ENCODE results near the gene TOR4A. TPM values are rescaled to one million over a fixed set of nuclear protein-coding genes. Genes with fewer than 3 reads are reported as not detected.

Gene TOR4A
- polyA plus RNA-seq, 2 donors = 1.5 to 4.3 TPM

Other genes with a start within 250 kb of the TOR4A start
- gene ABCA2, start 249.5 kb upstream of the TOR4A start, polyA plus RNA-seq = 10 to 100 TPM in 1 of 2 donors, 1 to 10 TPM in 1; 7.7 to 14.7 TPM
- under 1 TPM; 0.08 to 0.39 TPM for gene FUT7, start 245.6 kb upstream of the TOR4A start, polyA plus RNA-seq
- gene NPDC1, start 231.5 kb upstream of the TOR4A start, polyA plus RNA-seq = 10 to 100 TPM; 33.1 to 44.3 TPM
- 1 to 10 TPM; 1.5 to 1.6 TPM for gene ENTPD2, start 223.7 kb upstream of the TOR4A start, polyA plus RNA-seq
- 1 to 10 TPM; 7.5 to 9.0 TPM for gene SAPCD2, start 207.2 kb upstream of the TOR4A start, polyA plus RNA-seq
- gene UAP1L1, start 200.2 kb upstream of the TOR4A start, polyA plus RNA-seq = 1 to 10 TPM; 2.9 to 3.8 TPM
- gene MAN1B1, start 190.7 kb upstream of the TOR4A start, polyA plus RNA-seq = 10 to 100 TPM; 28.5 to 42.3 TPM
- gene DPP7, start 163.0 kb upstream of the TOR4A start, polyA plus RNA-seq = 100 to 1,000 TPM in 1 of 2 donors, 10 to 100 TPM in 1; 90.4 to 129 TPM
- gene GRIN1, start 138.6 kb upstream of the TOR4A start, polyA plus RNA-seq = under 1 TPM; 0.06 to 0.14 TPM
- under 1 TPM; 0.24 to 0.81 TPM for gene LRRC26, start 107.7 kb upstream of the TOR4A start, polyA plus RNA-seq
- gene TMEM210, start 105.7 kb upstream of the TOR4A start, polyA plus RNA-seq = not detected
- 10 to 100 TPM; 27.7 to 47.3 TPM for gene ANAPC2, start 89.2 kb upstream of the TOR4A start, polyA plus RNA-seq
- gene SSNA1, start 89.0 kb upstream of the TOR4A start, polyA plus RNA-seq = 100 to 1,000 TPM; 104 TPM
- gene TPRN, start 77.0 kb upstream of the TOR4A start, polyA plus RNA-seq = 10 to 100 TPM; 12.8 to 19.9 TPM
- 10 to 100 TPM; 21.6 to 27.5 TPM for gene TMEM203, start 72.1 kb upstream of the TOR4A start, polyA plus RNA-seq
- 10 to 100 TPM in 1 of 2 donors, 1 to 10 TPM in 1; 5.7 to 12.2 TPM for gene NDOR1, start 72.0 kb upstream of the TOR4A start, polyA plus RNA-seq
- gene RNF208, start 55.5 kb upstream of the TOR4A start, polyA plus RNA-seq = 10 to 100 TPM; 13.3 to 28.5 TPM
- gene CYSRT1, start 52.6 kb upstream of the TOR4A start, polyA plus RNA-seq = 100 to 1,000 TPM; 334 to 342 TPM
- 1 to 10 TPM; 3.7 to 5.5 TPM for gene RNF224, start 50.2 kb upstream of the TOR4A start, polyA plus RNA-seq
- 1 to 10 TPM; 1.3 to 1.6 TPM for gene SLC34A3, start 46.8 kb upstream of the TOR4A start, polyA plus RNA-seq
- 100 to 1,000 TPM; 415 to 578 TPM for gene TUBB4B, start 36.4 kb upstream of the TOR4A start, polyA plus RNA-seq
- not detected for gene STPG3, start 26.4 kb upstream of the TOR4A start, polyA plus RNA-seq
- 10 to 100 TPM; 31.7 to 34.7 TPM for gene NELFB, start 22.4 kb upstream of the TOR4A start, polyA plus RNA-seq
- gene NRARP, start 24.5 kb downstream of the TOR4A start, polyA plus RNA-seq = 1 to 10 TPM; 1.6 to 7.8 TPM
- gene EXD3, start 145.4 kb downstream of the TOR4A start, polyA plus RNA-seq = 10 to 100 TPM in 1 of 2 donors, 1 to 10 TPM in 1; 9.7 to 20.8 TPM
- 10 to 100 TPM in 1 of 2 donors, 1 to 10 TPM in 1; 6.5 to 14.3 TPM for gene NOXA1, start 145.7 kb downstream of the TOR4A start, polyA plus RNA-seq
- under 1 TPM; 0.04 to 0.05 TPM for gene ENTPD8, start 163.6 kb downstream of the TOR4A start, polyA plus RNA-seq
- 10 to 100 TPM; 20.7 to 26.1 TPM for gene NSMF, start 181.6 kb downstream of the TOR4A start, polyA plus RNA-seq

All from esophagus (tissue), 2 donors.